ENCODE results near the gene MYLK.

MYLK gene

DNA sequence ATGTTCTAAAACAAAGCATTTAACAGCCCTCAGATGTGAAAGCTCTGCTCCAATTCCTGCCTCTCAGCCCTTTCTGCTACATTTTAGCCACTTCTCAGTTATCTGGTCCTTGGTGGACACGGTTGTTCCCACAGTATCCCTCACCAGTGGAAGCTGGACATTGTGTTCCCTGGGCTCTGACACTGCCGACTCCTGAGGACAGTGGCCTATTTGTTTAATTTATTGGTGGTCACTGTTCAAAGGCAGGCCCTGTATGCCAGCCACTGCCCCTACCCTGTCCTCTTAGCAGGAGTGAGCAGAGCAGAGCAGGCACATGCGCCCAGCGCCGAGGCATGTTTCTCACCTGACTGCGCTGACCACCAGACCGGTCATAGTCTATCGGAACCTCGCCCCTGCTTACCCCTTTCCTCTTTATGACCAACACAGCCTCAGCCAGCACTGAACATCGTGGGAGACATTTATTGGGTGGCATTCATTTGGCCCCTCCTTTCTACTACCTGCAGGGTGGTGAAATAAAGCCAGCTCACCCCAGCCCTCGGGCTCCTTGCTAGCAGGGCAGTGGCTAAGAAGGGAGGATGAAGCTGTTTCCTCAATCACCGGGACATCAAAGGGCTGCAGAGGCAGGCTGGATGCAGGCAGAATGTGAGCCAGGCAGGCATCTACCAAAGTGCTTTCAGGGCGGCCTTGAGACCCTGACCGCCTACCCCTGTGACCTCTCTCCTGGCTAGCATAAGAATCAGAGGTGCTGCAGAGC is 245.0 kb downstream of the MYLK start:
- DNase-seq, result no peak

- no peak for DNase-seq
These were observed 246.3 kb downstream of the MYLK start for GRCh38 chr3:123637841-123638240.

- no peak for DNase-seq
These were observed 247.0 kb downstream of the MYLK start for GRCh38 chr3:123637131-123637530.

DNA sequence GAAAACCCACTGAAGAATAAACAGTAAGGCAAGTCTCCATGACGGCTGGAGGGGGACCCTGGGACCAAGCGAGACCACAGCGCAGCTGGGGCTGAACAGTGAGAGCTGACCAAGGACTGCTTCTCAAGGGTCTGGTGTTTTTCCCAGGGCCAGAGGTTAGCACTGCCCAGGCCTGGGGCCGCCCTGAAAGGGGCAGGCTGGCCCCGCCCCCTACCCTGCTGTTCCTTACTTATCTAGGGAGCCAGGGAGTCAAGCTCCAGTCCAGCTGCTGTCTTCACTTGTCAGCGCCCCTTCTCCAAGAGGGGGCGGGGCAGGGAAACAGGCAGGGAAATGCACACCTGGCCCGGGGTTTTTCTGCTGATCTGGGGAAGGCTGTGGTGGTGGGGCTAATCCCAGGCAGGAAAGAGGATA is 247.7 kb downstream of the MYLK start:
- no peak for DNase-seq

DNA sequence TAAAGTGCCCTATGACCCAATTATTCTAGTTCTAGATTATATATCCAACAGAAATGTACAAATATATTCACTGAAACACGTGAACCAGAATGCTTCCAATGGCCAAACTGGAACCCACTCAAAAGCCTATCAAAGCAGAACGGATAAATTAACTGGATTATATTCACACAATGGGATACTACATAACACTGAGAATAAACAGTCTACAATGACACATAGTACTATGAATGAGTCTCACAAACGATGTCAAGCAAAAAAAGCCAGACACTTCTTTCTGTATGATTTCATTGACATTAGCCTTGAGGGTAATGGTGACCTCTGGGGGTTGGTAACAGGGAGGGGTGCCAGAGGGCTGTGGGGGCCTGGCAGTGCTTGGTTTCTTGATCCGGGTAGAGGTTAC is 248.4 kb downstream of the MYLK start:
- no peak for DNase-seq

DNA sequence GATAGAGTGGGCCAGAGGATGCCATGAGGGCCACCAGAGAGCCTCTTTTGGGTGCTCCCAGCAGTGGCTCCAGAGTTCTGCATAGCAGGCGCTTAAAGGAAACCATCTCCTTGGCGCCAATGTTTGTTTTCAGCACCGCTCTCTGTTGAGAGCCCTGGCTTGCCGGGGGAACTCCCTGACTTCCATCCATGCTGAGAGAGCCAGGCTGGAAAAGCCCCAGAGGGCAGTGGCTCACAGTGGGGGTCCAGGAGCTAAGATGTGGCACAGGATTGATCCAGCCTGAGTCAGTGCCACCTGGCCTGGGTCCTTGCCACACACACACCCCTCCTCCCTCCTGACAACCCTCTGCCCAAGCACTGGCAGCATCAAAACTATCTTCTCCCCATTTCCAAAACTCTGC is 248.9 kb downstream of the MYLK start:
- no peak for DNase-seq

DNA sequence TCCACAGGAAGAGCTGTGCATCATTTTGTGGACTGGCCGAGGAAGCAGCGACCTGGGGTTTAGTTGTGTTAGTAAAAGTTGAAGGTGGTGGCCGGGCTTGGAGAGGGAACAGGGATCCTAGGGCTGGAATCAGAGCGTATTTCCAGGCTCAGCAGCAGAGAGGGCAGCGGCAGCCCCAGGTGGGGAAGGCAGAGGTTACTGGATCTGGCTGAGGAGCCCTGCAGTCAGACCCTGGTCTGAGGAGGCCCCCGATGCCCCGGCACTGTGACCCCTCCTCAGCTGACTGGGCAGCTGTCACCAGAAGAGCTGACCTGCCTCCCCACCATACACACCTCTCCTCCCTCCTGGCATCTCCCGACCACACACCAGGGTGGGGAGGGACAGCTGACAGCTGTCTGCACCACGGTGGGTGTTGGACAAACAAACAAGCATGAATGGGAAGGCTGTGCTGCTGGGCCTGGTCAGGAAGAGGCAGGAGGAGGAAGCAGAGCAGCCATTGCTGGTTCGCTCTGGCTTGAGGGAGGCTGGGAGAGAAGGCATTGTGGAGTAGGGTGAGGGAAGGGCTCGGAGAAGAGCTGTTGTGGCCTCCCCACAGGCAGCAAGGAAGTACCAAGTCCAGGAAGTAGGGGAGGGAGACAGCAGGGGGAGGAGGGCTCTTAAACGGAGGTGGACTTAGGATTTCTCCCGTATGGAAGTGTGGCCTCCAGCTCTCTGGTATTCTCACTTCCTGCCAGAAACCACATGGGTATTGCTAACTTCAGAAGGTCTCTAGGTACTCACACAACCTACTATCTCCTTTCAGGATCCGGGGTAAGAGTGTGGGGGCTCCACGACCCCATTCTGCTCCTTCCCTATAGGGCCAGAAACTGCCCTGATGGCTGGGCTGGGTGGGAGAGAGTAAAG is 249.7 kb downstream of the MYLK start:
- DNase-seq, result no peak

- no peak for DNase-seq
These were observed 250.6 kb downstream of the MYLK start for GRCh38 chr3:123633530-123633929.

- no peak for DNase-seq
These were observed 251.9 kb downstream of the MYLK start for GRCh38 chr3:123632161-123632655.

DNA sequence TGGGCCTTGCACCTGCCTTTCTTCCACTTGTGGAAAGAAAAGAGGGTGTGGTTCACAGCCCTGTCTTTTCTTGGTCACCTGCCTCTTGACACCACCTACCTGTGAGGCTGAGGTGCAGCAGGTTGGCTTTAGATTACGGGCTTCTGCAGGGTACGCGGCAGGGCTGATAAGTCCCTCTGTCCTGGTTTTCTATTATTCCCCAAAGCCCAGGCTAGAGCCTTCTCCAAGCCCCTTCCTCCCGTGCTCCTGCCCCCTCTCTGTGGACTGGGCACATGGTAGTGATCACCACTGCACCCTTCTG is 254.4 kb downstream of the MYLK start:
- no peak for DNase-seq

DNA sequence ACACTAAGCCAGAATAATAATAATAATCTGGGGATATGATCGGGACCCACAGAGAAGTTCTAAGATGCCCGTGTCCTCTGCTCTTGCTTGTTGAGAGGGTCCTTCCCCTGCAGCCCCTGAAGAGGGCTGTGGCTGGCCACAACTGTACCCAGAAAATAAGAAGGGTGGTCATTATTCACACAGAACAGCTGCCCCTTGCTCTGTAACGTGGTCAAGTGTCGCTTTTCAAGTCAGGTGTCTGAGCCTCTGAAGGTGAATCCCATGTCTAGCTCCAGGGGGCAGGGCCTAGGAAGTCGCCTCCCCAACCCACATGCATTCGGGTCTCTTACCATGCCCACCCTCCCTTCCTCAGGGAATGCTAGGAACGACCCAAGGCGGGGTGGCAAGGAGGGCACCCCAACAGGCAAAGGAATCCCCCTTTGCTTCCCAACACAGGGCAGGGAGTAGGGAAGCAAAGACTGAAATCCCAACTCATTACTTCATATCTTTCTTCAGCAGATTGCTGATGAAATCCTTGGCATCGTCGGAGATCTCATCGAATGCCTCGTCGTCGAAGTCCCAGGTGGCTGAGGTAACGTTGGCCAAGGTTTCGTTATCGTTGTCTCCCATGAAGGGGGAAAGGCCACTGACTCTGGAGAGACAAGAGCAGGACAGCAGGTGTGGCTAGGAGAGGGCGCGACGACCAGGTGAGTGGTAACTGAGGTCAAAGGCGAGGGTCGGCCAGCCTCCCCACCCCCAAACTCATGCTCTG is 255.0 kb downstream of the MYLK start:
- DNase-seq, result no peak

DNA sequence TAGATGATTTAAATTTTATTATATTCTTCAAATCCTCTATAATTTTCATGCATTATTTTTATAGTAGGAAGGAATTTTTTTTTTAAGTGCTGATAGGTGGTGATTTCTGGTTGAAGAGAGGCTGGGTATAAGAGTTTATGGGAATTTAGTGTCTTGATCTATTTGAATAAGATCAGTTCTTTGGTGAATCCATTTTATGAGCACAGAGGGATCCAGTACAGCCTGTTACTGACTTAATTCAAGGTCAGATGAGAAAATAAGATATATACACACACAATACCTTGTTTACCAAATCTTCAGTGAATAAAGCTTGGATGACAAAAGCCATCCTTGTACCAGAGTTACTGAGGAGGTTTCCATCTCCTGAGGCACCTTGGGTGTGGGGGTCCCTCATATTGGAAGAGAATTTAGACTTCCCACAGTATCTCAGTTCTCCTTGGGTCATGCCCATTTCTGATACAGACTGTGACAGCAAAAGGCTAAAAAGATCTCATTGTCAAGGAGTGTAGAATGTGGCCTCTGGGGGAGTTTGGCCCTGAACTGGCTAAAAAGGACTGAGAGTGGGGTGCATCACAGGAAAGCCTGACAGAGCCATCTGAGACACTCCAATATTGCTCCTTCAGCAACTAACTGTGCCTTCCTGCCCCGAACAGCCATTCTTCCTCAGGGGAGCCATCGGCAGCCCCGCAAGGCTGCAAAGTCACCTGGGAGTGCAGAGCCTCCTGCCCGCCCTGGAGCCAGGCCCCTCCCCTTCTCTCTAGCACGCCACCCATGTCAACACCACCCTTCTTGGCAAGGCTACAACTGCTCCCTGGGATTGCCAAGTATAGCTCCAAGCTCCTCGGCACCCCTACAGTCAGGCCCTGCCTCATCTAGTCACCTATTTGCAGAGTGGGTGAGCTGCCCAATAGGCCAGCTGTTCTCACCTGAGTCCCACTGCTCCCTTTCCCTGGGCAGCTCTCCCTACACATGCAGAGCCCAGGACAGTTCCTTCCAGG is 256.2 kb downstream of the MYLK start:
- DNase-seq, result no peak

GRCh38 chr3:123626881-123627280 is 257.3 kb downstream of the MYLK start:
- DNase-seq, result no peak

- DNase-seq, result no peak
These were observed 259.8 kb downstream of the MYLK start for GRCh38 chr3:123624302-123624701.

DNA sequence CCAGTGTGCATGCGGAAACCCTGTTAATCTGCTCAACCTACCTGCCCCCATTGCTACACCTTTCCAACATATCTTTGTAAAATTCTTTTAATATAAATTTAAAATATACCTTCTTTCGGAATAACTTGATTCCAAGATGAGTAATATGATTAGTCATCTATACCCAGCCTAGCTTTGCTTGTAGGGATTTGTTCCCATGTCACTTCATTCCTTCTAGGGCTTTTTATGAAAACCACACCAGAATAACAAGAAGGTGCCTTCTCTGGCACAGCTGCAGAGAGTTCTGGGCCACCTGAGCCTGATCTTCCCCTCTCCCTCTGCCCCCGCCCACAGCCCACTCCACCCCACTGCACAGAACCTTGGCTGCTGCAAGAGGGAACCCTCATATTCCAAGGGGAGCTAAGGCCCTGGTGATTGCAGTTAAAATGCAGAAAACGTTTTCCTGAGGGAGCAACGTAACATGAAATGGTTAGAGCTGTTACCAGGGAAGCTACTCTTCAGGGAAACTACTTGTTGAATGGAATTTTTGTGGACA is 260.7 kb downstream of the MYLK start:
- DNase-seq, result no peak

GRCh38 chr3:123622766-123623165 is 261.4 kb downstream of the MYLK start:
- no peak for DNase-seq

DNA sequence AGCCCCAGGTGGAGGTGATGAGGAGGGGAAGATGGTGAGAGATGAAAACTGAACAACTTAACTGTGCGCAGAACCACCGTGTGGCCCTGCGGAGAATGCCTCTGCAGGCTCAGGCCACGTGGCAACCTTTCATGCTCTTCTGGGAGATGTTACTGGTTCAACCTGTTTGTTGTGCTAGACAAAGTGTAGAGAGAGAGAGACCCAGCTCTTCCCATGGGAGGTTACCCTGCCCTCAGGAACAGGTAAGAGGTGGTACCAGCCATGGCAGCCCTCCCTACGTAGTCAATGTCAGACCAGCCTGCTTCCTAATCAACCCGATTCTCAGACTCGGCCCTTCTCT is 262.3 kb downstream of the MYLK start:
- DNase-seq, result no peak

DNA sequence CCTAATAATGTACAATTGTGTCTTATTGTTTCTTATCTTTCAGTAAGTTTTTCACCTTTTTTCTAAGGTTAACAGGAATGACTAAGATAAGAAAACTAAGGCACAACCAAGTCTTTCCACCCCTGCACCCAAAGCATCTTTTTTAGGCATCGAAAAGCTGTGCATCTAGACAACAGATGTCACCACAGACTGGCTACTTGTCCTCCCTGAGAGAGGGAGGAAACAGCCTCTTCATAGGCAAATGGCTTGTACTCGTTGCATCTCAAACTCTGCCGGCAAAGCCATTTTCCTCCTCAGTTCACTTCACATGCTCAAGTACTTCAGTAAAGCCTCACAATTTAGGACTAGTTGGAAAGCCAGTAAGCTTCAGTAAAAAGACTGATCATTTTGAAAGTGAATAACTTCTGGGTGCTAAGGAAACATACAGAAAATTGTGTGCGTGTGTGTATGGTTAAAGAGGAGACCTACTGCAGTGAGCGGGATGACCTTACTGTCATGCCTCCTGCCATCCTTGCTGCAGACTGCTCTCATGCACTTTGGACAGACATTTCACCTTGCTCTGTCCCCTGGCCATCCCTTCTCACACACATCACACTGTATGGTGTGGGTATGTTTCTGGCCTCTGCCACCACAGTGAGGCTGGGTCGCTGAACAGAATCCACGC is 262.8 kb downstream of the MYLK start:
- no peak for DNase-seq

DNA sequence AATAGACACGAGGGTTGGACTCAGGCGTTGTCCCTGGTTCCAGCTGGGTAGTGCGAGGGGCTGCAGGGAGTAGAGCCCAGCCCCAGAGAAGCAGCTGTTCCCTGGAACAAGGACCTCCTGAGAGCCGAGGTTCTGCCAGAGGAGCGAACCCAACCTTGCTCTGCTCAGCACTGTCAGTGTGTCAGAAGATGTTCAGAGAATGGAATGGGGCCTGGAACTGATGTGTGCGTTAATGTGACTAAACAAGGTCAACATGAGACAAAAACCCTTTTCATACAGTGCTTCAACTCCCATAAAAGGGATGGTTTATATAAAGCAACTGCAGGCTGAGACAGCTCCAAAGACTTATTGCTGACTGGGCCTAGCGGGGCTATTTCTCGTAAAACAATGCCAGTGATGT is 263.8 kb downstream of the MYLK start:
- no peak for DNase-seq

DNA sequence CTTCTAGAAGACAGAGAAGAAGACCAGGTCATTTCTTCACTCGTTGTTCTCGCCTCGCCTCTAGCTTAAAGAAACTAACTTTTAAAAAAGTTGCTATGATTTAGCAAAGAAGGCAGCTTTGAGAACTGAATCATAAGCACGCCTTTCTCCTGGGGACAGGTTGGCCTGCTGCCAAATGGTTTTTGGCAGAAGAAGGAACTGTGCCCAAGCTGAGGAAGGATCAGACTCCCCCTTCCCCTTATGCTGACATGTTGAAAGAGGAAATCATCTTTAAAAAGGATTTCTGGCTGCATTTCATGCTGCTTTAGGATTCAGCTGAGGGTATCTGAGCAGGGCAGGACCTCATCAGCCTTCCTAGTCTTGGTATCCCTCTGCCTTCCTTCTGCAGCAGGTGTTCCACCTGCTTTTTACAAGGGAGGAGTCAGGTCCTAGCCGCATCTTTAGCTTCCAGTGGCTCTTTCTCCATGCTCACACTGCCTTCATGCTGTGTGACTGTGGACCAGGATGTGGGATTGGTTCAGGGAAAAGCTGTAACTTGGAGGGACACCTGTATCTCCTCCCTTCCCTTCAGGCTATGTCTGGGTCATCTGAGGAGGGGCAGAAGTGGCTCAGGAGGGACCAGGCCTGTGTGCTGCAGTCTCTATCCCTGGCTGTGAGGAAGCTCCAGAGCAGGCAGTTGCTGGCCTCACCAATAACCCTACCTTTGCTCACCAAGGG is 265.2 kb downstream of the MYLK start:
- DNase-seq, result no peak
